GM18951 (cell line): ENCODE data around the gene NUBP2.
"Not testable (repeated sequence)": the region's sequence is repeated elsewhere in the genome, so short reads cannot be mapped to it uniquely, and the experiment has no call there.

Experiments used
- POLR2A ChIP-seq: IDR thresholded peaks from 4 replicates; pipeline ENCODE4 v1.6.1; 2011; ENCODE audit warnings: mild to moderate bottlenecking; ENCODE audit not compliant: insufficient read length, insufficient read depth; ENCODE audit errors: extremely low read depth
- in situ Hi-C: fragments of 300-500 bp; cut with MboI; formaldehyde crosslinking; loops from one replicate; pipeline ENCODE4 v1.12.0; 2022; ENCODE audit warnings: low sequenced_read_pairs, mixed read lengths, inconsistent platforms; ENCODE audit not compliant: unreplicated experiment

NUBP2 gene

GRCh38 chr16:1794908-1795666, 12.3 kb downstream of the NUBP2 start:
- no peak for TF ChIP-seq POLR2A
- in situ Hi-C loops = no loop called here

- in situ Hi-C loops = not testable (repeated sequence)
Observed at GRCh38 chr16:1799263-1799662, 16.5 kb downstream of the NUBP2 start.

GRCh38 chr16:1800701-1801100, 17.9 kb downstream of the NUBP2 start:
- in situ Hi-C loops = no loop called here
- no peak for TF ChIP-seq POLR2A

GRCh38 chr16:1807626-1808025, 24.9 kb downstream of the NUBP2 start:
- in situ Hi-C loops = no loop called here
- no peak for TF ChIP-seq POLR2A

- in situ Hi-C loops = no loop called here
- no peak for TF ChIP-seq POLR2A
Observed at GRCh38 chr16:1808691-1809090, 25.9 kb downstream of the NUBP2 start.

- in situ Hi-C loops = no loop called here
- TF ChIP-seq POLR2A = no peak
Observed at GRCh38 chr16:1809281-1809801, 26.6 kb downstream of the NUBP2 start.

GRCh38 chr16:1810106-1810505, 27.3 kb downstream of the NUBP2 start:
- in situ Hi-C loops = no loop called here
- TF ChIP-seq POLR2A = no peak

- in situ Hi-C loops = no loop called here
Observed at GRCh38 chr16:1810536-1810935, 27.8 kb downstream of the NUBP2 start.

GRCh38 chr16:1812732-1813163, 30.0 kb downstream of the NUBP2 start:
- in situ Hi-C loops = no loop called here
- no peak for TF ChIP-seq POLR2A

More at GRCh38 chr16:1810536-1810935, 27.8 kb downstream of the NUBP2 start:
- no peak for TF ChIP-seq POLR2A

- no peak for TF ChIP-seq POLR2A
- in situ Hi-C loops = no loop called here
Observed at GRCh38 chr16:1815461-1815860, 32.7 kb downstream of the NUBP2 start.

GRCh38 chr16:1816396-1817275, 33.9 kb downstream of the NUBP2 start:
- in situ Hi-C loops = no loop called here
- no peak for TF ChIP-seq POLR2A

- no peak for TF ChIP-seq POLR2A
- in situ Hi-C loops = no loop called here
Observed at GRCh38 chr16:1817276-1817589, 34.5 kb downstream of the NUBP2 start.

- TF ChIP-seq POLR2A = no peak
- in situ Hi-C loops = no loop called here
Observed at GRCh38 chr16:1817716-1818115, 35.0 kb downstream of the NUBP2 start.

- no peak for TF ChIP-seq POLR2A
- in situ Hi-C loops = no loop called here
Observed at GRCh38 chr16:1818204-1818872, 35.6 kb downstream of the NUBP2 start.
